NCI-H146 treated with DMSO at 0.1 percent for 48 hours (cell line): Measurements from ENCODE around the gene HSPA12B.

ENCODE experiments used
- DNase-seq: peaks from one replicate; lab custom pipeline; 2025; ENCODE audit not compliant: unreplicated experiment; lab: John Stamatoyannopoulos, UW

HSPA12B gene

GRCh38 chr20:3744806-3745685 is 12.6 kb downstream of the HSPA12B start:
- peak; percentile 77 for DNase-seq

- no peak for DNase-seq
These were observed 13.2 kb downstream of the HSPA12B start for GRCh38 chr20:3745686-3746173.

- DNase-seq: no peak
These were observed 15.0 kb downstream of the HSPA12B start for GRCh38 chr20:3747471-3747870.

GRCh38 chr20:3748073-3748472 is 15.6 kb downstream of the HSPA12B start:
- no peak for DNase-seq

GRCh38 chr20:3749087-3749688 is 16.7 kb downstream of the HSPA12B start:
- DNase-seq: no peak

GRCh38 chr20:3749689-3750531 is 17.4 kb downstream of the HSPA12B start:
- peak; percentile 52 for DNase-seq

GRCh38 chr20:3751305-3751674 is 18.8 kb downstream of the HSPA12B start:
- no peak for DNase-seq

GRCh38 chr20:3751675-3752385 is 19.3 kb downstream of the HSPA12B start:
- DNase-seq: peak; percentile 64

GRCh38 chr20:3752386-3752759 is 19.9 kb downstream of the HSPA12B start:
- DNase-seq: no peak

- DNase-seq: peak; percentile 57
These were observed 20.6 kb downstream of the HSPA12B start for GRCh38 chr20:3753098-3753497.

GRCh38 chr20:3753501-3754275 is 21.2 kb downstream of the HSPA12B start:
- DNase-seq: no peak

- no peak for DNase-seq
These were observed 21.8 kb downstream of the HSPA12B start for GRCh38 chr20:3754276-3754630.

GRCh38 chr20:3755269-3755668 is 22.8 kb downstream of the HSPA12B start:
- DNase-seq: no peak

- DNase-seq: no peak
These were observed 23.5 kb downstream of the HSPA12B start for GRCh38 chr20:3755814-3756480.

- DNase-seq: no peak
These were observed 24.8 kb downstream of the HSPA12B start for GRCh38 chr20:3757268-3757667.

- DNase-seq: no peak
These were observed 26.1 kb downstream of the HSPA12B start for GRCh38 chr20:3758566-3758965.

GRCh38 chr20:3759316-3759823 is 26.9 kb downstream of the HSPA12B start:
- no peak for DNase-seq

GRCh38 chr20:3759884-3760283 is 27.4 kb downstream of the HSPA12B start:
- no peak for DNase-seq

- DNase-seq: no peak
These were observed 28.3 kb downstream of the HSPA12B start for GRCh38 chr20:3760655-3761348.
